ENCODE data around the gene RAET1L.
"Not testable (repeated sequence)": the region's sequence is repeated elsewhere in the genome, so short reads cannot be mapped to it uniquely, and the experiment has no call there.

Gene RAET1L

DNA sequence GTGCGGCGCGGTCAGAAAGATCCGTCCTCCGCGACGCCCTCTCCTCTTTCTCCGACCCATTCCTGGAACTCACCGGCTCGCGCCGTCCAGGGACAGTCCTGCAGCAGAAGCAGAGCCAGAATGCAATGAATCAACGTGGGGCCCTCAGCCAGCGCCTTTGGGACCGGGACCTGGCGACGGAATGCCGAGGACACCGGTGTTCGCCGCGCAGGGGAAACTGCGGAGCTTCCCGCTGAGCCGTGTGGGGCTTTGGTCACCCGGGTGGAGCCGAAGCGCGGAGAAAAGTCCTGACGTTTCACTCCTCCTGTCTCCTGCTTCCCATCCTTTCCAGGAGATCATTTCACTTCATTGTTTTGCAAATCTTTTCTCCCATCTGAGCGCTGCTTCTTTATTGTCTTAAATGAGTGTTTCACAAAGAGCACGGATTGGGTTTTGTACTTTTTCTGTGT lies 35.1 kb downstream of the RAET1L start:
- no peak for DNase-seq

DNA sequence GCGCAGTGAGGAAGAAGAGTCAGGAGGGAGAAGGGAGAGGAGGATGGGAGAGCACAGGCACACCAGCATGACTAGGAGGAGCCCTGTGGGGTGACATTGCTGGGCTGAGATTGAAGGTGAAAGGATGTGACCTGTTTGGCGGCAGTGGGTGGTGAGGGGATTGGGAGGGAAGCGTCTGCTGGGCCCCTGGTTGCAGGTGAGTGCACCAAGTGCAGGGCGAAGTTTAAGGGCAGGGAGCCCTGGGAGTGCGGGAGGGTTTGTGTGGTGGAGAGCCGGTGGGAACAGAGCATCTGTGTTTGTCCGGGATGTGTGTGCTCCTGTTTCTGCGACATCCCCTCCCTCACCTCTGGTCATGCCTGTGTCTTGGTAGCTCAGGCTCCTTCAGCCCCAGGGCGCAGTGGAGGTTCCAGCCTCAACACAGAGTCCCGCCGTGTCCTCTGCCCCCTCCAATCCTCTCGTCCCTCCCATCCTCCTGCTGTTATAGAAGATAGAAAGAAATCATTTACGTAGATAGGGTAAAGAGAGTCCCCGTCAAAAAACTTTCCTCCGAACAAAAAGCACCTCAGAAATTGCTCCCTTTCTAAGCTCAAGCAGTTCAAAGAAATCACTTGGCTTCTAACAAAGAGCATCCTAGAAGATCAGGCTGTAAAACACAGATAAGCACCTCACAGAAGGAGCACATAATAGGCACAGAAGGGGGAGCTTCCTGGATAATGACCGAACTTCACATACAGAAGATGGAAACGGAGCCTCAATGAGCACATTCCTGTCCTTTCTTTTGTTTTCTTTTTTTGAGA lies 36.6 kb downstream of the RAET1L start:
- no peak for DNase-seq

DNA sequence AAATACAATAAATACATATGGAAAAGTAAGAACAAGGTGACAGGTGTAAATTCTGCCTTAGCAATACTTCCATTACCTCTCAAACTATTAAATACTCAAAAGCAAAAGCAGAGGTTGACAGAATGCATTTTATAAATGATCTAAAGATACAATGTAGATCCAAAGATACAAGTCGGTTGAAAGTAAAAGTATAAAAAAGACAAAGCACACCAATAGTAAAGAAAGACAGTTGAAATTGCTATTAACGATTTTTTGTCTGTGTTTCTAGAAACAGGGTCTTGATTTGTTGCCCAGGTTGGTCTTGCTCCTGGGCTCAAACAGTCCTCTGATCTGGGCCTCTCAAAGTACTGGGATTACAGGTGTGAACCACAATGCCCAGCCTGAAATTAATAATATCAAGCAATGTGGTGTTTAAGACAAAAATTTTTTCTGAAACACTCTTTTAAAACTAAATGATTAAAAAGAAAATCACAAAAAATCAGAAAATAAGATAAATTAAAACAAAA lies 37.7 kb downstream of the RAET1L start:
- no peak for DNase-seq

DNA sequence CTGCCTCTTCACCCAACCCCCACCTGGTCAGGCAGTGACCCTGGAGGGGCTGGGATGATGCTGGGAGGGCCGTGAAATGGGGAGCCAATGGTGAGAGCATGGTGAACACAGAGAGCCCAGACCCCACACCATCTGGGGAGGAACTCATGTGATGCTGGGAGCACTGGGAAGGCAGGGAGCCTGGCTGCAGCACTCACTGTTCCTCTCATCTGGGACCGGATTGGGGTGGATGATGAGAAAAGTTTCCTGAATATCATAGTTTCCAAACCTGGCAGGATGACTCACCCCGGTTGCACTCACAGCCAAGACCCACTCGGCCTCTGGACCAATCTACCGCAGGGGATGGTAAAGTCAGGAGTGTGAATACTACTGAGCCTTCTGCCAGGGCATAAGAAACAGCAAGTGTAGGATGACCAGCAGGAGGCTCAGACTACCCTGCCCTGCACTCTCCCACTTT lies 39.8 kb downstream of the RAET1L start:
- DNase-seq, result no peak

DNA sequence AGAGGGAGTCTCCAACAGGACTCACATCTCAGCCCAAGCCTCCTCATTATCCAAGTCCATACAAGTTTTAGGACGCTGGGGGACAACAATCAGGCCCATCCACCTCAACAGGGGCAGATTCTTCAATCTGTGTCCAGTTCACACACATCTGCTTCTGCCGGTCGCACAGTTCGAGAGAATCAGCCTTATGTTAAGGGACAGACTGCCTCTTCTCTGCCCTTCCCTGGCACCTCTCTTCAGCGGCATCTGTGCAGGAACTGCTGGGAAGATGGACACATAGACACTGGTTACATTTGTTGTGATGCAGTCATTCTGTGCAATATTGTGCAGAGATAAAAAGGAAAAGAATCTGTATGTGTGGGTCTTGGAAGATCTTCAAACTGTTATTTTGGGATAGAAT lies 40.6 kb downstream of the RAET1L start:
- no peak for DNase-seq

DNA sequence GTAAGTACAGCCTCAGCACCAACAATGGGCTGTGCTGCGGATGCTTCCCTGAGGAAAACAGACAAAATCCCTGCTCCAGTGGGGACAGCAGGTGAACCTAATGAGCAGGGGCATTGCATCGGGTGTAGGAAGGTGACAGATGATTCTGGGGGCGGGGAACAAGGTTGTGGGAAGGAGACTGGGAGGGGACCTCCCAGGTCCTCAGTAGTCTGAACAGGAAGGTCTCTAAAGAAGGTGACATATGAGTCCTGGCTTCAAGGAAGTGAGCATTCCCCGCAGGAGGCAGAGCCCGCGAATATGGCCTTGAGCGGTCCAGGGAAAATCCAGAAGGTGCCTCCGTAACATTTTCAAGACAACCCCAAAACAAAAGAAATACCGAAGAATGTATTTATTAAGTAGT lies 42.2 kb downstream of the RAET1L start:
- DNase-seq, result no peak

DNA sequence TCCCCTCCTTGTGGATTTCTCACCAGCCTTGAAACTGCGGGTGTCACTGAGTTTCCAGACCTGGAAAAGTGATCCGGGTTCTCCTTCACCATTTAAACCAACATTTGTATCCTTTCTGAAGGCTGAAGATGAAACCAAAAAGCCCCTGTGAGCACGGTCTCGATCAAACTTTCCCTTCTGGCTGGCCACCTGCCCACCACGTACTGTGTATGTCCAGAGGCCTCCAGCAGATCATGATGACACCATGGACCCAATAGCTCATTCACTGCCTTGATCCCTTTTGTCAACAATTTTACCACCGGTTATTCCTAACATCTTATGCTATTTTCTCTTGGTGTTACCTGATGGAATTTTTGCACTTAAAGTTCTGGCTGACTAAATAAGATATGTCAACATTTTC lies 46.0 kb downstream of the RAET1L start:
- DNase-seq, result no peak

DNA sequence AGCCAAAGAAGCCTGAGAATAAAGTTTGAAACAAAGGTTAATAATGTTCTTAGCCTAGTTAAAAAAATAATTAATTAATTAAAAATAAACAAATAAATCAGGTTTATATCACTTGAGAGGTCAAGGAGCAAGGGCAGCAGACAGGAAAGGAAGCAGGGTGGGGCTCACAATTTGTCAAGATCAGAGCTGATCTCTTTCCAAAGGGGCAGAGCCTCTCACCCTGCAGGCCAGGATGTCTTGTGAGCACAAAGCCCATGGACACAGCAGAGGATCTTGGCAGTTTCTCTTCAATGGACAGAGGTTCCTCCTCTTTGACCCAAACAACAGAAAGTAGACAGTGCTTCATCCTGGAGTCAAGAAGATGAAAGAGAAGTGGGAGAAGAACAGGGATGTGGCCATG lies 46.7 kb downstream of the RAET1L start:
- DNase-seq, result no peak

DNA sequence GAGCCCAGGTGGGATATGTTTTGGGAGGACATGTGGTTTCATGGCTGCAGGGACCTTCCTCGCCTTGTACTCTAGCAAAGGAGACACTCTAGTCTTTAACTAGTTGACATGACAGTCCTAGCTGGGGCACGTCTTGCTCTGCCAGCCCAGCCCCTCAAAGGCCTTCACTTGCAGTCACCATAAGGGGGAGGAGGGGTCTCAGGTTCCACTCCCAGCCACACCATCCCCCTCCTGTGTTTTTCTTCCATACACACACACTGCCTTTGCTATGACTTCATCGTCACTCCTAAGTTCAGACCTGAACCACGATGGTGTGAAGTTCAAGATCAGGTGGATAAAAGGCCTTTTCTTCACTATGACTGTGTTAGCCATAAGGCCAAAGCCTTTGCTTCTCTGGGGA lies 48.1 kb downstream of the RAET1L start:
- DNase-seq, result no peak

DNA sequence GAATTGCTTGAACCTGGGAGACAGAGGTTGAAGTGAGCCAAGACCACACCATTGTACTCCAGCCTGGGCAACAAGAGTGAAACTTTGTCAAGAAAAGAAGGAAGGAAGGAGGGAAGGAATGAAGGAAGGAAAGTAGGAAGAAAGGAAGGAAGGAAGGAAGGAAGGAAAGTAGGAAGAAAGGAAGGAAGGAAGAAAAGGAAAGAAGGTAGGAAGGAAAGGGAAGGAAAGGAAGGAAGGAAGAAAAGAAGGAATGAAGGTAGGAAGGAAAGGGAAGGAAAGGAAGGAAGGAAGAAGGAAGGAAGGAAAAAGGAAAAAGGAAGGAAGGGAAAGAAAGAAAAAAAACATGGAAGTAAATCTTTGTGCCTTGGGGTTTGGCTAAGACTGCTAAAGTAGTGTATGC lies 49.9 kb downstream of the RAET1L start:
- no peak for DNase-seq

DNA sequence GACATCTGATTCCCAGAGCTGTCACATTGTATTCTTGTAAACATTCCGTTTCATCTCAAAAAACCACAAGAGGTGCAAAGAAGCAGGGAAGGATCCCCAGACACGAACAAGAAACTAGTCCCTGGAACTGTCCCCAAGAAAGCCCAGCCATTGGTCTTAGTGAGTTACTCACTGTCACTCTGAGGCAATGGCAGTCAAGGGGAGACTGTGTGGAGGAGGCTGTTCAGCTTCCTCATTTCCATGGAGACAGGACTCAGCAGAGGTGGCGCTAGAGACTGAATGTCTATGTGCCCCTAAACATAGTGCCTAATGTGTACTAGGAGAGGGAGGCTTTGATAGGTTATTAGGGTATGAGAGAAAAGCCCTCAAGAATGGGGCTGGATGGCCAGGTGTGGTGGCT lies 50.5 kb downstream of the RAET1L start:
- no peak for DNase-seq

DNA sequence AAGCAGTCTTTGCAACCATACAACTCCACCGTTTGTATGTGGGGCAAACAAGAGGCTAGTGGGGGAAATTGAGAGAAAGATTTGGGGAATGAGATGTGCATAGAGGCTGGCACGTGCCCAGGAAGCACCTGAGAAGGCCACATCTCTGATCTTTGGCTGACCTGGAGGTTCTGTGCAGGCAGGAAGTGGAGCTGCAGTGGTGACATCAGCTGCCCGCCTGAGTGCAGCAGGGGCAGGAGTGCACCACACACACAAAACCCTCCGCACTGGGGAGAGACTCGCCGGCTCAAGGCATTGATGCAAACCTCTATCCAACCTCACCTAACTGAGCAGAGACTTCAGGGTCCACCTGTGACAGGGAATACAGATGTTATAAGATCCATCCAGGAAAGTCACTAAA lies 50.9 kb downstream of the RAET1L start:
- DNase-seq, result not testable (repeated sequence)

DNA sequence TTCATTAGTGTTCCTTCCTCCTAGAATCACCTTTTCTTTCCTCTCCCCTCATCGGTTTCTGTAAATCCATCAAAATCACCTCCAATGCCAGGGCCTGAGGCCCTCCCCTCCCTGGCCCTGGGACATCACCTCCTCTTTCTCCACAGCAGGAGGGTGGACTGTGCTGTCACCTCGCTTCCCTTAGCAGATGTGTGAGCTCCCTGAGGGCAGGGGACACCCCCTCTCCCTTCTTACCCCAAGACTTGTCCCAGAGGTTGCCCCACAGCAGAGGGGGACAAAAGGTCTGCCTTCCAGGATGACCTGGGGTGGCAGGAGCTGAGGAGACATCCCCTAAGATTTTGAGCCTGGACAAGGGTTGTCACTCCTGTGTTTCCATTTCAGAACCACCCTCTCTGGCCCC lies 55.7 kb downstream of the RAET1L start:
- DNase-seq, result no peak

DNA sequence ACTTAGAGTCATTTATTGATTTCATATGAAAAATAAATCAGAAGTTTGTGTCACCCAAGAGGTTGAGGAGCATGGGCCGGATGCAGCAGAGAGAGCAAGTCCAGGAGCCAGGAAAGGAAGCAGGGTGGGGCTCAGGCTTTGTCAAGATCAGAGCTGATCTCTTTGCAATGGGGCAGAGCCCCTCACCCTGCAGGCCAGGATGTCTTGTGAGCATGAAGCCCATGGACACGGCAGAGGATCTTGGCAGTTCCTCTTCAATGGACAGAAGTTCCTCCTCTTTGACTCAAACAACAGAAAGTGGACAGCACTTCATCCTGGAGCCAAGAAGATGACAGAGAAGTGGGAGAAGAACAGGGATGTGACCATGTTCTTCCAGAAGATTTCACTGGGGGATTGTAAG lies 56.4 kb downstream of the RAET1L start:
- not testable (repeated sequence) for DNase-seq

All from kidney glomerular epithelial cell (primary cell).